HUES64 (cell line): ENCODE data around the gene NUDT3.
"Not testable (repeated sequence)": the region's sequence is repeated elsewhere in the genome, so short reads cannot be mapped to it uniquely, and the experiment has no call there.

Experiments
- H3K27ac ChIP-seq: 2 replicates; pipeline ENCODE4 v1.7.0; 2013; ENCODE audit warnings: low read depth, low read length, inconsistent platforms
- H3K27me3 ChIP-seq: 2 replicates; pipeline ENCODE4 v1.6.1; 2013; ENCODE audit warnings: mild to moderate bottlenecking, low read length; ENCODE audit not compliant: insufficient read depth
- H3K36me3 ChIP-seq: 2 replicates; pipeline ENCODE4 v1.6.1; 2013; ENCODE audit warnings: mild to moderate bottlenecking, low read length; ENCODE audit not compliant: insufficient read depth
- H3K4me1 ChIP-seq: 2 replicates; pipeline ENCODE4 v1.6.1; 2013; ENCODE audit warnings: mild to moderate bottlenecking, low read length, moderate library complexity; ENCODE audit not compliant: insufficient read depth
- H3K4me3 ChIP-seq: 2 replicates; pipeline ENCODE4 v1.5.1; 2013; ENCODE audit warnings: mild to moderate bottlenecking, low read length, moderate library complexity
- H3K9ac ChIP-seq: 2 replicates; pipeline ENCODE4 v1.6.1; 2013; ENCODE audit warnings: mild to moderate bottlenecking, low read depth, low read length
- H3K9me3 ChIP-seq: 2 replicates; pipeline ENCODE4 v1.6.1; 2013; ENCODE audit warnings: low read depth, low read length; ENCODE audit not compliant: insufficient read depth
- WGBS: fragments of 150-250, 120-280 bp; methylation state at CpG from one replicate; pipeline ENCODE4 v1.1.7; 2013; ENCODE audit warnings: missing lambda C conversion rate; 5-methylcytosine and 5-hydroxymethylcytosine counted together

NUDT3 gene

GRCh38 chr6:34278833-34279232 lies 113.6 kb downstream of the NUDT3 start:
- H3K9ac ChIP-seq: no peak overlapping the region
- H3K27ac ChIP-seq: no peak overlapping the region
- WGBS: 96% methylated on average over 5 of the region's 5 CpGs
- no peaks in the 10 kb centered on the region for H3K4me1 ChIP-seq
- H3K4me3 ChIP-seq: no peak overlapping the region
- H3K9me3 ChIP-seq: no peaks in the 10 kb centered on the region
- peaks cover 4% of the 10 kb centered on the region; the same call in 1 of the 2 replicates for H3K36me3 ChIP-seq
- no peaks in the 10 kb centered on the region for H3K27me3 ChIP-seq

- 93% methylated on average over 4 of the region's 4 CpGs for WGBS
- no peak overlapping the region for H3K4me3 ChIP-seq
- H3K36me3 ChIP-seq: 0 out of 2 replicates have a peak, but pooled peaks cover 2% of the 10 kb centered on the region
- H3K4me1 ChIP-seq: no peaks in the 10 kb centered on the region
- H3K27ac ChIP-seq: no peak overlapping the region
- no peaks in the 10 kb centered on the region for H3K9me3 ChIP-seq
- no peaks in the 10 kb centered on the region for H3K27me3 ChIP-seq
- no peak overlapping the region for H3K9ac ChIP-seq
Observed at GRCh38 chr6:34277763-34278112, 114.7 kb downstream of the NUDT3 start.

- Histone ChIP-seq H3K4me1 (no peaks in the 10 kb centered on the region), H3K9ac (no peak overlapping the region), H3K27me3 (no peaks in the 10 kb centered on the region), H3K4me3 (no peak overlapping the region), H3K9me3 (no peaks in the 10 kb centered on the region), H3K36me3 (0 out of 2 replicates have a peak, but pooled peaks cover 2% of the 10 kb centered on the region), H3K27ac (no peak overlapping the region)
- WGBS: 85% methylated on average over 10 of the region's 10 CpGs
Observed at GRCh38 chr6:34276881-34277762, 115.3 kb downstream of the NUDT3 start.

- Histone ChIP-seq H3K27me3 (no peaks in the 10 kb centered on the region), H3K9me3 (no peaks in the 10 kb centered on the region), H3K4me3 (no peak overlapping the region), H3K36me3 (0 out of 2 replicates have a peak, but pooled peaks cover 2% of the 10 kb centered on the region), H3K27ac (no peak overlapping the region), H3K4me1 (no peaks in the 10 kb centered on the region), H3K9ac (no peak overlapping the region)
- WGBS: 88% methylated on average over 5 of the region's 5 CpGs
Observed at GRCh38 chr6:34276191-34276590, 116.3 kb downstream of the NUDT3 start.

- WGBS: 94% methylated on average over 3 of the region's 3 CpGs
- Histone ChIP-seq H3K27ac (no peak overlapping the region), H3K9ac (no peak overlapping the region), H3K4me1 (no peaks in the 10 kb centered on the region), H3K4me3 (no peak overlapping the region), H3K36me3 (0 out of 2 replicates have a peak, but pooled peaks cover 2% of the 10 kb centered on the region), H3K9me3 (no peaks in the 10 kb centered on the region), H3K27me3 (no peaks in the 10 kb centered on the region)
Observed at GRCh38 chr6:34275128-34275804, 117.2 kb downstream of the NUDT3 start.

GRCh38 chr6:34274129-34274528 lies 118.3 kb downstream of the NUDT3 start:
- Histone ChIP-seq H3K27ac (no peak overlapping the region), H3K27me3 (no peaks in the 10 kb centered on the region), H3K9me3 (no peaks in the 10 kb centered on the region), H3K9ac (no peak overlapping the region), H3K4me1 (no peaks in the 10 kb centered on the region), H3K4me3 (no peak overlapping the region), H3K36me3 (no peaks in the 10 kb centered on the region)
- WGBS: 100% methylated on average over 1 of the region's 1 CpG

- no peaks in the 10 kb centered on the region for H3K36me3 ChIP-seq
- H3K4me3 ChIP-seq: no peak overlapping the region
- no peak overlapping the region for H3K9ac ChIP-seq
- no peaks in the 10 kb centered on the region for H3K4me1 ChIP-seq
- no peaks in the 10 kb centered on the region for H3K27me3 ChIP-seq
- H3K27ac ChIP-seq: no peak overlapping the region
- WGBS: 90% methylated on average over 3 of the region's 3 CpGs
- no peaks in the 10 kb centered on the region for H3K9me3 ChIP-seq
Observed at GRCh38 chr6:34273242-34273805, 119.1 kb downstream of the NUDT3 start.

- H3K9me3 ChIP-seq: no peaks in the 10 kb centered on the region
- no peaks in the 10 kb centered on the region for H3K36me3 ChIP-seq
- no peak overlapping the region for H3K4me3 ChIP-seq
- H3K27ac ChIP-seq: no peak overlapping the region
- H3K4me1 ChIP-seq: no peaks in the 10 kb centered on the region
- no peaks in the 10 kb centered on the region for H3K27me3 ChIP-seq
- no peak overlapping the region for H3K9ac ChIP-seq
- 80% methylated on average over 13 of the region's 13 CpGs for WGBS
Observed at GRCh38 chr6:34272013-34272926, 120.2 kb downstream of the NUDT3 start.

GRCh38 chr6:34269658-34270341 lies 122.7 kb downstream of the NUDT3 start:
- H3K9me3 ChIP-seq, H3K36me3 ChIP-seq, H3K27ac ChIP-seq, H3K4me1 ChIP-seq, H3K9ac ChIP-seq, H3K4me3 ChIP-seq, H3K27me3 ChIP-seq: not testable (repeated sequence)
- 84% methylated on average over 17 of the region's 17 CpGs for WGBS

- not testable (repeated sequence) for H3K9me3 ChIP-seq, H3K27ac ChIP-seq, H3K36me3 ChIP-seq, H3K9ac ChIP-seq, H3K27me3 ChIP-seq, H3K4me3 ChIP-seq, H3K4me1 ChIP-seq
- 97% methylated on average over 7 of the region's 25 CpGs for WGBS
Observed at GRCh38 chr6:34269132-34269531, 123.3 kb downstream of the NUDT3 start.
